GM20000 (cell line): ENCODE data around the gene DMRTB1.

Experiments
- DNase-seq: peaks from one replicate; pipeline ENCODE4 v3.0.0; 2012; ENCODE audit warnings: low spot score
- TF ChIP-seq, protein P1 (sequence below): IDR thresholded peaks from 2 replicates; pipeline ENCODE4 v1.5.1; 2012; ENCODE audit warnings: mild to moderate bottlenecking, control low read depth; ENCODE audit errors: extremely low read depth, missing control alignments

DMRTB1 gene

DNA sequence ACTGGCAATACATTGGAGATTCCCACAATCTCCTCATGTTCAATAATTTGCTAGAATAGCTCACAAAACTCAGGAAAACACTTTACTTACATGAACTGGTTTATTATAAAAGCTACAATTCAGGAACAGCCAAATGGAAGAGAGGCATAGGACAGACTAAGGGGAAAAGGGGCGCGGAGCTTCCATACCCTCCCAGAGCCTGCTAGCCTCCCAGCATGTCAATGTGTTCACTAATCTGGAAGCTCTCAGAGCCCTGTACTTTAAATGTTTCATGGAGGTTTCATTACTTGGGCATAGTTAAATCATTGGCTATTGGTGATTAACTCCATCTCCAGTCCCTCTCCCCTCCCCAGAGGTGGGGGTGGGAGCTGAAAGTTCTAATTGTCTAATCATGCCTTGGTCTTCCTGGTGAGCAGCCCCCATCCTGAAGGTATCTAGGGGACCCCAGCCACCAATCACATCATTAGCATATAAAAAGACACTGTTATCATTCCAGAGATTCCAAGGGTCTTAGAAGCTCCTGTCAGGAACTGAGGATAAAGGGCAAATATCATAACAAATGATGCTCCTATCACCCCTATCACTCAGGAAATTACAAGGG lies 10.9 kb upstream of the DMRTB1 start:
- DNase-seq: no peak
- TF ChIP-seq, protein P1, sequence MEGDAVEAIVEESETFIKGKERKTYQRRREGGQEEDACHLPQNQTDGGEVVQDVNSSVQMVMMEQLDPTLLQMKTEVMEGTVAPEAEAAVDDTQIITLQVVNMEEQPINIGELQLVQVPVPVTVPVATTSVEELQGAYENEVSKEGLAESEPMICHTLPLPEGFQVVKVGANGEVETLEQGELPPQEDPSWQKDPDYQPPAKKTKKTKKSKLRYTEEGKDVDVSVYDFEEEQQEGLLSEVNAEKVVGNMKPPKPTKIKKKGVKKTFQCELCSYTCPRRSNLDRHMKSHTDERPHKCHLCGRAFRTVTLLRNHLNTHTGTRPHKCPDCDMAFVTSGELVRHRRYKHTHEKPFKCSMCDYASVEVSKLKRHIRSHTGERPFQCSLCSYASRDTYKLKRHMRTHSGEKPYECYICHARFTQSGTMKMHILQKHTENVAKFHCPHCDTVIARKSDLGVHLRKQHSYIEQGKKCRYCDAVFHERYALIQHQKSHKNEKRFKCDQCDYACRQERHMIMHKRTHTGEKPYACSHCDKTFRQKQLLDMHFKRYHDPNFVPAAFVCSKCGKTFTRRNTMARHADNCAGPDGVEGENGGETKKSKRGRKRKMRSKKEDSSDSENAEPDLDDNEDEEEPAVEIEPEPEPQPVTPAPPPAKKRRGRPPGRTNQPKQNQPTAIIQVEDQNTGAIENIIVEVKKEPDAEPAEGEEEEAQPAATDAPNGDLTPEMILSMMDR: no peak

DNA sequence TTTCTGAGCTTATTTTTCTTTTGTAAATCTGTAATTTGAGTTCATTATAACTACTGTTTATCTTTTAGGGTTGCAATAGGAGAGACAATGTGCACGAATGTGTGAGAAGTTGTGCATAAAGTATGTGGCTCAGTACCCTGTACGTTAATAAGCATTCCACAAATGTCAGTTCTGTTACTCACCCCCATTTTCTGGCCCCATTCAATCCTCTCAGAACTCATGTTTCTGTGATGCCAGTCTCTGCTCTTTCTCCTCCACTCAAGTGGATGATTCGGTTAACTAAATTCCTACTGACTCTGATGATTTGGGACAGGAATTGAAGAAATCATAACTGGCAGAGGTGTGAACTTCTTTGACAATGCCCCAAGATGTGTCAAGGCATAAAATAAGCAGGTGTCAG lies 10.2 kb upstream of the DMRTB1 start:
- TF ChIP-seq, protein P1: no peak
- no peak for DNase-seq

DNA sequence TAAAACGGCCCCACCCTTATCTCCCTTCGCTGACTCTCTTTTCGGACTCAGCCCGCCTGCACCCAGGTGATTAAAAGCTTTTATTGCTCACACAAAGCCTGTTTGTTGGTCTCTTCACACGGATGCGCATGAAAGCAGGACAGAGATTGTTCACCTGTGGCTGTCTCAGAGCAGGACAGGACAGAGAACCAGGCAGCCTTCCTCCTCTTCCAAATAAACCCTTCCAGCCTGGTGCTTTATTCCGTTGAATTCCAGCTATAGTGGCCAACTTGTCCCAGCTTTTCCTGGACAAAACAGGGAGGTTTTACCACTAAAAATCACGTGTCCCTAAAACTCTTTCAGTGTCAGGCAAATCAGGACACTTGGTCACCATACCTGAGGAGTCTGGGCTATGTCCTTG lies 9.5 kb upstream of the DMRTB1 start:
- no peak for DNase-seq
- TF ChIP-seq, protein P1: no peak

DNA sequence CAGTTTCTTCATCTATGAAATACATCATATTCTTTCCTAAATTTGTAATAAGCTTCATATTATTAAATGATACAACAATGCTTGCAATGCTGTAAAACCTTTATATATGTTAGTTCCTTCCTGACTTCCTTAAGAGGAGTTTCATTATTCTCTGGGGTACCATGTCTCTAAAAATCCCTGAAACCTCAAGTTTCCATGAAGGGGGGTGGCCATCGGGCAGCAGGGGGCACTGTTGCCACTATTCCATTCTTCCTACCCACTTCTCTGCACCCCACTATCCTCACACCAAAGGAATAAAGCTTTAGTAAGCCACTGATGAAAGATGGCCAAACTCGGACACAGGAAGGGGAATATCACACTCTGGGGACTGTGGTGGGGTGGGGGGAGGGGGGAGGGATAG lies 9.0 kb upstream of the DMRTB1 start:
- TF ChIP-seq, protein P1: peak; percentile 30
- DNase-seq: no peak

GRCh38 chr1:53454019-53454418 lies 5.2 kb upstream of the DMRTB1 start:
- no peak for DNase-seq
- TF ChIP-seq, protein P1: no peak

DNA sequence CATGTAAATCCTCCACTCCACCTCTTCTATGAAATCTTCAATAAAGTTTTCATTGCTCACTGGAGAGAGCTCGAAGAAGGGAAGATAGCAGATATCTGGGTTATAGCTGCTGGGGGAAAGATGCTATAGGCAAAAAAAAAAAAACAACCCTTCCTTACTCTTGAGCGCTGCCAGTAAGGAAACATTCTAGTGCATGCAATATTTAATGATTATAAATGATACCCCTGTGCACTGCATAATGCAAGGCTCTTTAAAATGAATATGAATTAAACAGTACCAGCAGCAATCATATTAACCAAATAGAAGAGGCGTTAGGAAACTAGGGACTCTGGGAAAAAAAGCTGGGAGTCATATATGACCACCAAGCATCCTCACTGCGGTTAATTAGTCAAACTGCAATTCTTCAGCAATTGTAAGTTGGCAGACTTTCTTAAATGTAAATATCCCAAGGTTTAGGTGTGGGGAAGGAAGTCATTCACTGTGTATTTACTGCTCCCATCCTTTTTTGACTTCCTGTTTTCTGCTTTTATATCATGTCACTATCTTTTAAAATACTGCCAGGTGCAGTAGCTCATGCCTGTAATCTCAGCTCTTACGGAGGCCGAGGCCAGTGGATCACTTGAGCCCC lies 3.7 kb upstream of the DMRTB1 start:
- TF ChIP-seq, protein P1: no peak
- no peak for DNase-seq

DNA sequence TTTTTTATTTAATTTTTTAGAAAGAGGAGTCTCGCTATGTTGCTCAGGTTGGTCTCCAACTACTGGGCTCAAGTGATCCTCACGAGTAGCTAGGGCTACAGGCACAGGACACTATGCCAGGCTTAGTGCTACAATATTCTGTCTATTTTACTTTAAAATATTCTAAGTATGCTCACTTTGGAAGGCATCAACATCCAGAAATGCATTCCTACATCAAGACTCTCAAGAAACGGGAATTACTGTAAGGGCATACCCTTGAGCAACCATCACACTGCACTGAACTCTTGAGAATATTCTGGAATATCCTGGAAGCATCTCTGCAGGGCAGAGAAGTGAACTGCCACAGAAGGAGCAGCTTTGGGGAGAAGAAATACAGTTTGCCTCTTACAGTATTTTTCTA lies 565 bp upstream of the DMRTB1 start:
- DNase-seq: no peak
- TF ChIP-seq, protein P1: no peak
